ENCODE measurements around the gene ADAMTSL1.

The ADAMTSL1 gene

DNA sequence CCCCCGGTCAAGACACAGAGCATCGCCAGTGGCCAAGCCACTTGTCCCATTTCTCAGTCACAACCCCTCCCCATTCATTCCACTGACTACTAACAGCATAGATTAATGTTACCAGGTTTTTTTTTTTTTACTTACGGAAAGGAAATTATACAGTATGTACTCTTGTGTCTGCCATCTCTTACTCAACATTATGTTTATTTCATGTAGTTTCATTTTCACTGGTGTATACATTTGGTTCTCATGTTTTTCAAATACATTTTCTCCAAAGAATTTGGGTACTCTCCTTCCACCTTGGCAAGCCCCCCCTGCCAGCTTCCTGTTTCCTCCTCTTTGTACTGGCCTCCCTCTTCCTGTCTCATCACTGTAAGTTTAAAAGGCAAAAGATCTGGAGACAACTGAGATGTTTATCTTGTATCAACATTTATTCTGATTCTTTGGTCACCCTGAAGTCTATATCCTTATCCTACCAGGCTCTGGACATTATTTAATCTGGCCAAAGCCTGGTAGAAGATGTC lies 351.8 kb downstream of the ADAMTSL1 start:
- no peak for DNase-seq

GRCh38 chr9:18826248-18826647 lies 352.3 kb downstream of the ADAMTSL1 start:
- no peak for DNase-seq

GRCh38 chr9:18829066-18829465 lies 355.1 kb downstream of the ADAMTSL1 start:
- no peak for DNase-seq

- DNase-seq = no peak
Measured at GRCh38 chr9:18829873-18830272, 355.9 kb downstream of the ADAMTSL1 start.

DNA sequence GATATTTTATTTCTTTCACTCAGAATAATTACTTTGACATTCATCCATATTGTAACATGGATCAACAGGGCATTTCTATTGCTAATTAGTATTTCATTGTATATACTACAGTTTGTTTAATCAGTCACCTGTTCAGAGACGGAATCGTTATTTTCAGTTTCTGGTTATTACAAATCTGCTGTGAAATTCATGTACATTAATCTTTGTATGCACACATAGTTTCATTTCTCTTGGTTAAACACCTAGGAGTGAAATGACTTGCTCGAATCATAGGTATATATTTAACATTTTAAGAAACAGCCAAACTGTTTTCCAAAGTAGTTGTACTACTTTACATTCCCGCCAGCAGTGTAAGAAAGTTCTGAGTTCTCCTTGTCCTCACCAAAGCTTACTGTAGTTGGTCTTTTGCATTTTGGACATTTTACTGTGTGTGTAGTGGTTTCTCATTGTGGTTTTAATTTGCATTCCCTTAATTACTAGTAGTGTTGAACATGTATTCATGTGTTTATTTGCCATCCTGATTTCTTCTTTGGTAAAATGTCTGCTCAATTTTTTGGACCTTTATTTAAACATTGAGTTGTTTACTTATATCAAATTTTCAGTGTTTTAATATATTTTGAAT lies 360.9 kb downstream of the ADAMTSL1 start:
- DNase-seq = no peak

- DNase-seq = no peak
Measured at GRCh38 chr9:18837402-18837801, 363.4 kb downstream of the ADAMTSL1 start.

DNA sequence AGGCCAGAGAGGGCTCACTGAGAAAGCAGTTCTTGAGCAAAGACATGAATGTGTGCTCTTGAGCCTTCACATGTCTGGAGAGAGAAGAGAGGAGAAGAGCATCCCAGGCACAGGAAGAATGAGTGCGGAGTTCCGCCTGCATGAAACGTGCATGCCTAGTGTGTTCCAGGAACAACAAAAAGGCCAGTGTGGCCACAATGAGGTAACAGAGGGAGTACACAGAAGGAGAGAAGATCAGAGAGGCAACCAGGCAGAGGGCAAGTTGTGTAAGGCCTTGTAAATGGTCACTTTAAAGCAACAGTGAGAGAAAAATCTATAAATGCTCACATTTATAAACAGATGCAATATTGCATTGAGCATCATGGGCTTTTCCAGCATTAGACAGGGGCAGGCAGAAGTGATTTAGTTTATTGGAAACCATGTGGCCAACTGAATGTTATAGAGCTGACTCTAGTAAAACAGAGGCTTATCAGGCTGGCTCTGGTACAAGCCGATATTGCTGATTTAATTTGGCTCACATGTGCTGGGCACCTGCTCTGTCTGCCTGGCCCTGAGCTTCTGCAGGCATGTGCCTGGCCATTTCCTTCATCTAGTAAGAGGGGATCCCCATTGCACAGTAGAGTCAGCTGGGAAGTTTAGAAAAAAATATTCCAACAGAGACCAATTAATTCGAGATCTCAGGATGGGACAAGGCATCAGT lies 373.8 kb downstream of the ADAMTSL1 start:
- no peak for DNase-seq

- DNase-seq = no peak
Measured at GRCh38 chr9:18848657-18849056, 374.7 kb downstream of the ADAMTSL1 start.

DNA sequence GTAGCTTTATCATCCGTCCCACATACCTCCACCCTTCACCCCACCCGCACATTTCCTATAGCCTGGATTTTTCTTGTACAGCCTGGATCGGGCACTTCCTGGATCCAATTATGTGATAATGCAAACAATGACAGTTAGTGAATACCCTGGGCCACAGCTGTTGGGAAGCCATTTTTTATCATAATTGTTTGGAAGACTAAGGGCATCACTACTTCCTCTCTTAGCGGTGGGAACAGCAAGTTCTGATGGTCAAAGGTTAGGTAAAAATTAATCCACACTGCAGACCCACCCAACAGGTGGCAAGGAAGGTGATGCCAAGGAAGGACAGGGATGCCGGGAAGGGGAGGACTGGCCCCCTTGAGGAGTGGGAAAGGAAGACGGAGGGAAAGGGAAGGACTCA lies 375.3 kb downstream of the ADAMTSL1 start:
- no peak for DNase-seq

GRCh38 chr9:18849890-18850677 lies 376.1 kb downstream of the ADAMTSL1 start:
- DNase-seq = no peak

DNA sequence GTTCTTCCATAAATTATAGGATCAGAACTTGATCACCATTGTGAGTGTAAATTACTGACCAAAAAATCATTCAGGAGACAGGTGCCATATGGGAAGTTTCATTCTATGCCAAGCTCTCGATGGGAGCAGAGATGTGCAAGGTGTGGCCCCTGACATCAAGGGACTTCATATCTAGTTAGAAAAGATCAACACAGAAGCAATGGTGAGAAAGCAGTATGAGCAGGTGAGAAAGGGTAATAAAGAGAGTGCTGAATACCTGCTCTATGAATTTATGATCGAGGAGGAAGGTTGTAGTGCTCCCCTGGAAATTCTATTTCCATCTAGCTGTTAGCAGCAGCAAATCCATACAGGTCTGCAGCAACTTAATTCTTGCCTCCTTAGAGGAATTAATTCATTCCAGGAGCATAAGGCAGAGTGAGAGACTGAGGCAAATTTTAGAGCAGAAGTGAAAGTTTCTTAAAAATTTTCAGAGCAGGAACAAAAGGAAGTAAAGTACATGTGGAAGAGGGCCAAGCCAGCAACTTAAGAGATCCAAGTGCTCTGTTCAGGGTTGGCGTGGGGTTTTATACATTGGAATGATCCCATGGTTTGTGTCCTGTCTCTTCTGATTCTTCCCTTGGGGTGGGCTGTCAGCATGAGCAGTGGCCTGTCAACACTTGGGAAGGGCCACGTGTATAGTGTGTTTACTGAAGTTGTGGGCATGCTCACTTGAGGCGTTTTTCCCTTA lies 377.3 kb downstream of the ADAMTSL1 start:
- DNase-seq = no peak

DNA sequence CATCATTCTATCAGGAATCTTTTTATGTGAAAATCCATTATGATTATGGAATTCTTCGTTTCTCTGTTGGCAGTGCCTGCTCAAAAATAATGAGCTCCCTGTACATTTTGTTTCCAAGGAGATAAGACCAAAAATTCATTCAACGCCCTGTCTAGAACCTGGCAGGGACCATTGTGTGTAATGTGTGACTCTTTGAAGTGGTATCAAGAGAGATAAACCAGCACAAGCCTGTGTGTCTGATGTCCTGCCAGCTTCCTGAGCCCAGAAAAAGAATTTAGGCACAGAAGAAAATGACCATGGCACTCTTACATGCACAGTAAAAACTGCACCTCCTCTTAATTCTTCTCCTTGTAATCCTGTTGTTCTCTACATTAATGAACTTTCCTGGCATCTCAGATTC lies 381.7 kb downstream of the ADAMTSL1 start:
- DNase-seq = no peak

GRCh38 chr9:18857334-18857733 lies 383.4 kb downstream of the ADAMTSL1 start:
- no peak for DNase-seq

DNA sequence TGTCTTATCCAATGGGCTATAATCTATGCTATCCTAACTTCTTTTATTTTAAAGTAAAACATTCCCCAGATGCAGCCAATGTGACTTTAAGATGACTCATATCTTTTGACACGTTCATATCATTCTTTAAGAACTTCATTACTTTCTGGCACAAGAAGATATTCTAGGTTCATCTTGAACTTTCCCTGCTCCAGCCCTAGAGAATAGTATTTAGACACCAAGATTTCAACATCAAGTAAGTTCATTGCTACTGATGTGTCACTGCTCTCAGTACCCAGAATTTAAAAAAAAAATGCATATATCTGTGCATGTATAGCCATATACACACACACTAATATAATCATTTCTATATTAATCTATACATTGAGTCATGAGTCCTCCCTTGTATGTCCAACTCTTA lies 383.8 kb downstream of the ADAMTSL1 start:
- no peak for DNase-seq

DNA sequence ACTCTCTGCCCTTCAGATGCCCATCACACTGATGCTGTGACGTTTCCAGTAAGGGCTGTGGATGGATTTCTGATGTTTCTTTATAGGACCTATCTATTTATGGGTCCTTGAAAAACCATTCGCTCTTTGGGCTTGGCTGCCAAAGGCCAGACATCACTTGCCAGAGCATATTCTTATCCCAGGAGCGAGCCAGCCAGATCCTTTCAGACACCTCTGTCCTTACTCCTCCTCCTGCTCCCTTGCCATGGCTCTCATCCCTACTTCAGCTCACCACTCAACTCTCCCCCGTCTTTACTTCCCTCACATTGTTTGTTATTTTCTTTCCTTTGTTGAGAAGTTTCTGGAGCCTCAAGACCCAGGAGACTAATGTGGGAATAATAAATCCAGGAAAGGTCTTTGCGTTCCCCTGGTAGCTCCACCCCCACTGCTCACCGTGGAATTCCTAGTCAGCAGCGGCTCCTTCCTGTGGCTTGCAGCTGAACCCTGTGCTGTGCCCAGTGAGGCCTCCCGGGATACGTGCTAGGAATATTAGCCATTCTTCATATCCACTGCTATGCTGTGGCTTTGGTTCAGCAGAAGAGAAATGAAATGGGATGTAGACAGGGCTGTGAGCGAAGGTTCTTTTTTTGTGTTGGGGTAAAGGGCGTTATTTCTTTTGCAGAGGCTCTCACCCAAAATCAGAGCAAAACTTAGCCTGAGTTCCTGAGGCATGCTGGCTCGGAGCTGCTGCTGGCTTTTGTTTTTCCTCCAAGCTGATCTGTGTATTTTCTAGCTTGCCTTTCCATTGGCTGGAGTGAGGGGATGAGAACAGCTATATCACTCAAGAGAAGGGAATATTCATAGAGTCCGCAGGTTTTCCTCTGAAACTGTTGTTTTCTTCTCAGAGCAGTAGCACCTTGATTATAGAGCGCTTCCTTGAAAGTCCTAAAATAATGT lies 387.9 kb downstream of the ADAMTSL1 start:
- no peak for DNase-seq

- DNase-seq = no peak
Measured at GRCh38 chr9:18863791-18864190, 389.8 kb downstream of the ADAMTSL1 start.

DNA sequence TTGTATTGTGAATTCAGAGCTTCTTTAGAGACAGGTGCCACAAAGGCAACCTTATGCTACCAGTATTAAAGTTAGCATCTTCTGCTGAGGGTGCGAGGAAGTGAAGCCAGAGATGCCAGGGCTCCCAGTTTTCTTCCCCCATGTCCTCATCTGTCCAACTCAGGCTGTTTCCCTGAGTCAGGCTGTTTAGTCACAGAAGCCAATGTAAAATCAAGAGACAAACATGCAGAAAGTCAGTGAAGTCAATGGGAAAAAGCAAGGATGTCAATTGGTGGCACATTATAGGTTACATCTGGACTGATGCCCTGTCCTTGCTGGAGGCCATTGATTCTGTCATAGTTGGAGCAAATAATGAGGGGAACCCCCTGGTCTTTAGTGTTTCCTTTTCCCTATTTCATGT lies 390.6 kb downstream of the ADAMTSL1 start:
- no peak for DNase-seq

DNA sequence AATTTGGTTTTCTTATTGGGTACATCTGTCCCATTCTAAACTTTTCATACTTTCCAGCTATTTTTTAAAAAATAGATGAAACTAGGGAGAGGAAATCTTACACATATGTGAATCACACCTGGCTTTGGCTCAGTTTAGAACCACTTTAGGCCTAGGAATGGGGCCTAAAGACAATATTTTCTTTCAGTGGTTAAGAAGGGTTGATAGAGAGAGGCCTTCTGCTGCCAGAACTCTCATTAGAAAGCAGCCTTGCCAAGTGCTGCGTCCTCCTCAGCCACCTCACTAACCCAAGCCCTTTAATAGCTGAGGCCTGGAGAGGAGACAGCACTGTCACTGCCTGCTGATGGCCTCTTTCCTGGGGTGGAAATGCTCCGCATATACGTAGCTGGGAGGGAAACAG lies 391.6 kb downstream of the ADAMTSL1 start:
- no peak for DNase-seq

GRCh38 chr9:18866121-18866831 lies 392.3 kb downstream of the ADAMTSL1 start:
- DNase-seq = no peak

DNA sequence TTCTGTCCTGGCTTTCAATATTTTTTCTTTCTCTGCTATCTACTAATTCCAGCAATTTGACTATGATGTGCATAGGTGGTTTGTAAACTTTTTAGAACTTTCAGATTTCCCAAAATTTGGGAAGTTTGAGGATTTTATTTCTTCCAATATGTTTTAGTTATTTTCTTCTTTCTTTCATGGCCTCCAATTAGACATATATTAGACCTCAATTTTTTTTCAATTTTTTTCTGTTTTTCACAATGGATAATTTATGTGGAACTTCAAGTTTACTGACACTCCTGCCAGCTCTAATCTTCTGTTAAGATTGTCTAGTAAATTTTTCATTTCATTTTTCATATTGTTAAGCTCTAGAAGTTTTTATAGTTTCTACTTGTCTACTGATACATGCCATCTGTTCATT lies 395.8 kb downstream of the ADAMTSL1 start:
- DNase-seq = no peak

- DNase-seq = no peak
Measured at GRCh38 chr9:18874069-18874468, 400.1 kb downstream of the ADAMTSL1 start.

Data from stimulated activated CD4-positive, alpha-beta T cell treated with anti-CD3 and anti-CD28 coated beads, Interleukin-2, amount 100 ng/mL, for 48 hours (primary cell).